Measurements from ENCODE around the gene KDM1A.

DNA sequence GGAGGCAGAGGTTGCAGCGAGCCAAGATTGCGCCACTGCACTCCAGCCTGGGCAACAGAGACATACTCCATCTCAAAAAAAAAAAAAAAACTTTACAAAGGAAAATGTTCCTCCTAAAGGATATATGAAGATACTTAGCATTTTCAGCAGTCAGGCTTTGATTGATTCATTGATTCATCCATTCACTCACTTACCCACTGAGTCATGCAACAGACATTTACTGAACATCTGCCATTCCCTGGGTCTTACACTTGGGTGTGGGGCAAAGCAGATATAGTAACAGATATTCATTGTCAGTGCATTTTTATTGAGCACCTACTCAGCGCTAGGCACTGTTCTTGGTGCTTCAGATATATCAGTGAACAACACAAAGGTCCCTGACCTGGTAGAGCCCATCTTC, 41.0 kb upstream of the KDM1A start:
- TF ChIP-seq, protein P1, sequence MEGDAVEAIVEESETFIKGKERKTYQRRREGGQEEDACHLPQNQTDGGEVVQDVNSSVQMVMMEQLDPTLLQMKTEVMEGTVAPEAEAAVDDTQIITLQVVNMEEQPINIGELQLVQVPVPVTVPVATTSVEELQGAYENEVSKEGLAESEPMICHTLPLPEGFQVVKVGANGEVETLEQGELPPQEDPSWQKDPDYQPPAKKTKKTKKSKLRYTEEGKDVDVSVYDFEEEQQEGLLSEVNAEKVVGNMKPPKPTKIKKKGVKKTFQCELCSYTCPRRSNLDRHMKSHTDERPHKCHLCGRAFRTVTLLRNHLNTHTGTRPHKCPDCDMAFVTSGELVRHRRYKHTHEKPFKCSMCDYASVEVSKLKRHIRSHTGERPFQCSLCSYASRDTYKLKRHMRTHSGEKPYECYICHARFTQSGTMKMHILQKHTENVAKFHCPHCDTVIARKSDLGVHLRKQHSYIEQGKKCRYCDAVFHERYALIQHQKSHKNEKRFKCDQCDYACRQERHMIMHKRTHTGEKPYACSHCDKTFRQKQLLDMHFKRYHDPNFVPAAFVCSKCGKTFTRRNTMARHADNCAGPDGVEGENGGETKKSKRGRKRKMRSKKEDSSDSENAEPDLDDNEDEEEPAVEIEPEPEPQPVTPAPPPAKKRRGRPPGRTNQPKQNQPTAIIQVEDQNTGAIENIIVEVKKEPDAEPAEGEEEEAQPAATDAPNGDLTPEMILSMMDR (IDR thresholded peaks at IDR 0.05; ENCODE audit: low read depth, low read length, missing input control) = no peak
- no peak for TF ChIP-seq YY1 (IDR thresholded peaks at IDR 0.05)
- TF ChIP-seq, protein P2, sequence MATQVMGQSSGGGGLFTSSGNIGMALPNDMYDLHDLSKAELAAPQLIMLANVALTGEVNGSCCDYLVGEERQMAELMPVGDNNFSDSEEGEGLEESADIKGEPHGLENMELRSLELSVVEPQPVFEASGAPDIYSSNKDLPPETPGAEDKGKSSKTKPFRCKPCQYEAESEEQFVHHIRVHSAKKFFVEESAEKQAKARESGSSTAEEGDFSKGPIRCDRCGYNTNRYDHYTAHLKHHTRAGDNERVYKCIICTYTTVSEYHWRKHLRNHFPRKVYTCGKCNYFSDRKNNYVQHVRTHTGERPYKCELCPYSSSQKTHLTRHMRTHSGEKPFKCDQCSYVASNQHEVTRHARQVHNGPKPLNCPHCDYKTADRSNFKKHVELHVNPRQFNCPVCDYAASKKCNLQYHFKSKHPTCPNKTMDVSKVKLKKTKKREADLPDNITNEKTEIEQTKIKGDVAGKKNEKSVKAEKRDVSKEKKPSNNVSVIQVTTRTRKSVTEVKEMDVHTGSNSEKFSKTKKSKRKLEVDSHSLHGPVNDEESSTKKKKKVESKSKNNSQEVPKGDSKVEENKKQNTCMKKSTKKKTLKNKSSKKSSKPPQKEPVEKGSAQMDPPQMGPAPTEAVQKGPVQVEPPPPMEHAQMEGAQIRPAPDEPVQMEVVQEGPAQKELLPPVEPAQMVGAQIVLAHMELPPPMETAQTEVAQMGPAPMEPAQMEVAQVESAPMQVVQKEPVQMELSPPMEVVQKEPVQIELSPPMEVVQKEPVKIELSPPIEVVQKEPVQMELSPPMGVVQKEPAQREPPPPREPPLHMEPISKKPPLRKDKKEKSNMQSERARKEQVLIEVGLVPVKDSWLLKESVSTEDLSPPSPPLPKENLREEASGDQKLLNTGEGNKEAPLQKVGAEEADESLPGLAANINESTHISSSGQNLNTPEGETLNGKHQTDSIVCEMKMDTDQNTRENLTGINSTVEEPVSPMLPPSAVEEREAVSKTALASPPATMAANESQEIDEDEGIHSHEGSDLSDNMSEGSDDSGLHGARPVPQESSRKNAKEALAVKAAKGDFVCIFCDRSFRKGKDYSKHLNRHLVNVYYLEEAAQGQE (IDR thresholded peaks at IDR 0.05) = no peak
- no peak for TF ChIP-seq RXRA (IDR thresholded peaks at IDR 0.05)
- no peak for TF ChIP-seq HNF4G (IDR thresholded peaks at IDR 0.05)
- no peak for TF ChIP-seq TAF1 (conservative IDR thresholded peaks at IDR 0.05)
- TF ChIP-seq, protein P3, sequence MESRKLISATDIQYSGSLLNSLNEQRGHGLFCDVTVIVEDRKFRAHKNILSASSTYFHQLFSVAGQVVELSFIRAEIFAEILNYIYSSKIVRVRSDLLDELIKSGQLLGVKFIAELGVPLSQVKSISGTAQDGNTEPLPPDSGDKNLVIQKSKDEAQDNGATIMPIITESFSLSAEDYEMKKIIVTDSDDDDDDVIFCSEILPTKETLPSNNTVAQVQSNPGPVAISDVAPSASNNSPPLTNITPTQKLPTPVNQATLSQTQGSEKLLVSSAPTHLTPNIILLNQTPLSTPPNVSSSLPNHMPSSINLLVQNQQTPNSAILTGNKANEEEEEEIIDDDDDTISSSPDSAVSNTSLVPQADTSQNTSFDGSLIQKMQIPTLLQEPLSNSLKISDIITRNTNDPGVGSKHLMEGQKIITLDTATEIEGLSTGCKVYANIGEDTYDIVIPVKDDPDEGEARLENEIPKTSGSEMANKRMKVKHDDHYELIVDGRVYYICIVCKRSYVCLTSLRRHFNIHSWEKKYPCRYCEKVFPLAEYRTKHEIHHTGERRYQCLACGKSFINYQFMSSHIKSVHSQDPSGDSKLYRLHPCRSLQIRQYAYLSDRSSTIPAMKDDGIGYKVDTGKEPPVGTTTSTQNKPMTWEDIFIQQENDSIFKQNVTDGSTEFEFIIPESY (IDR thresholded peaks at IDR 0.05) = no peak
- TF ChIP-seq EGR1 (IDR thresholded peaks at IDR 0.05; ENCODE audit: low read depth in 2 of 2) = no peak
- no peak for TF ChIP-seq RAD21 (IDR thresholded peaks at IDR 0.05)
- TF ChIP-seq, protein P4, sequence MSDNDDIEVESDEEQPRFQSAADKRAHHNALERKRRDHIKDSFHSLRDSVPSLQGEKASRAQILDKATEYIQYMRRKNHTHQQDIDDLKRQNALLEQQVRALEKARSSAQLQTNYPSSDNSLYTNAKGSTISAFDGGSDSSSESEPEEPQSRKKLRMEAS (IDR thresholded peaks at IDR 0.05) = no peak
- no peak for TF ChIP-seq JUND (IDR thresholded peaks at IDR 0.05)
